ENCODE data around the gene DBT. TPM values are rescaled to one million over a fixed set of nuclear protein-coding genes. Genes with fewer than 3 reads are reported as not detected.

Gene DBT
- total and polyA plus RNA-seq, 2 of the 8 experiments (the other 6 are each of a cell fraction or from before 2014, with no cell fraction given): 3.3 to 24.6 TPM

- ChIA-PET POLR2A (ENCODE audit: partially characterized antibody) (no interaction called here), CTCF (ENCODE audit: partially characterized antibody) (interaction anchor here (0.8 kb wide), 1 partner anchor 21 kb away, joined by 3 read pairs; the partner anchor contains the start of gene RTCA)
Observed at GRCh38 chr1:100287162-100287561, 37.5 kb upstream of the DBT start.

More at GRCh38 chr1:100287162-100287561, 37.5 kb upstream of the DBT start:
- Histone ChIP-seq H3K56ac (replicated peaks; ENCODE audit: insufficient read length, low read depth, low read length) (no peak overlapping the region), H2AK5ac (ENCODE audit: low read depth, low read length) (no peak overlapping the region), H2BK15ac (ENCODE audit: low read length) (no peak overlapping the region), H3K27ac (ENCODE audit: low read depth, low read length) (no peak overlapping the region), H3K14ac (ENCODE audit: insufficient read length) (no peak overlapping the region), H3K4me3 (ENCODE audit: extremely low read depth in 1 of 4, insufficient read depth in 2 of 4, low read depth in 3 of 4, low read length in 4 of 4) (no peak overlapping the region), H4K20me1 (replicated peaks in 1 of 2; ENCODE audit: control insufficient read depth in 1 of 2, insufficient read depth in 2 of 2, low read length in 2 of 2) (peaks cover 0 to 2% of the 10 kb centered on the region in 2 experiments), H2AFZ (ENCODE audit: low read length) (no peak overlapping the region), H3K79me1 (ENCODE audit: low read depth, low read length) (no peaks in the 10 kb centered on the region), H3K18ac (ENCODE audit: extremely low read depth, low read length) (no peak overlapping the region), H3K4me2 (ENCODE audit: insufficient read depth in 1 of 2, low read depth in 2 of 2, low read length in 2 of 2) (no peak overlapping the region), H3K9ac (replicated peaks in 1 of 4; ENCODE audit: extremely low read depth in 1 of 4, low read depth in 3 of 4, low read length in 3 of 4) (no peak overlapping the region), H2BK12ac (ENCODE audit: low read depth, low read length) (no peak overlapping the region), H3K23ac (ENCODE audit: insufficient read length) (no peak overlapping the region), H3K9me3 (ENCODE audit: insufficient read depth in 2 of 2, low read depth in 1 of 2, low read length in 1 of 2) (no peaks in the 10 kb centered on the region), H2BK20ac (ENCODE audit: low read length) (no peak overlapping the region), H2BK120ac (replicated peaks; ENCODE audit: low read depth, low read length) (no peak overlapping the region), H3K36me3 (ENCODE audit: control insufficient read depth in 2 of 4, insufficient read depth in 4 of 4, low read length in 3 of 4) (peaks cover 2 to 55% (median 23%) of the 10 kb centered on the region in 4 experiments; a peak in 7 of 8 replicates), H3K79me2 (ENCODE audit: control insufficient read depth in 1 of 2, insufficient read depth in 2 of 2, low read length in 2 of 2) (no peaks in the 10 kb centered on the region), H4K5ac (ENCODE audit: insufficient read length, low read depth, low read length) (no peak overlapping the region), H3K4ac (replicated peaks; ENCODE audit: insufficient read length, low read depth, low read length) (no peak overlapping the region), H3K4me1 (replicated peaks in 1 of 4; ENCODE audit: control insufficient read depth in 3 of 4, insufficient read depth in 4 of 4, low read length in 3 of 4) (no peaks in the 10 kb centered on the region), H4K8ac (ENCODE audit: extremely low read depth, insufficient read depth, low read length) (no peak overlapping the region), H4K91ac (replicated peaks; ENCODE audit: insufficient read length, low read length) (no peak overlapping the region), H3K23me2 (ENCODE audit: low read depth, low read length) (no peaks in the 10 kb centered on the region), H3K27me3 (replicated peaks in 1 of 4; ENCODE audit: control insufficient read depth in 3 of 4, extremely low read depth in 1 of 4, insufficient read depth in 3 of 4, low read length in 3 of 4) (no peaks in the 10 kb centered on the region), H2BK5ac (ENCODE audit: low read depth, low read length) (no peak overlapping the region)
- FAIRE-seq: no peak
- no peak for DNase-seq (ENCODE audit: low read depth in 1 of 2, low spot score in 2 of 2)
- 98% methylated on average over 3 of the region's 3 CpGs; no CpG with 5 or more reads in 1 of the 2 experiments for WGBS, 2 experiments (ENCODE audit: extremely low coverage in 1 of 2, insufficient coverage in 1 of 2, insufficient read length in 1 of 2, insufficient replicate concordance in 2 of 2, low coverage in 1 of 2, low lambda C conversion rate in 2 of 2, missing lambda C conversion rate in 1 of 2)
- TF ChIP-seq GTF2F1 (IDR thresholded peaks at IDR 0.05; ENCODE audit: borderline replicate concordance, low read depth, low read length): no peak
- TF ChIP-seq MAFK (IDR thresholded peaks at IDR 0.05; ENCODE audit: low read depth, low read length): peak; percentile 68; the same call in 1 of the 2 replicates

Data from H1 (cell line).